ENCODE measurements around the gene NUP93.

NUP93 gene

DNA sequence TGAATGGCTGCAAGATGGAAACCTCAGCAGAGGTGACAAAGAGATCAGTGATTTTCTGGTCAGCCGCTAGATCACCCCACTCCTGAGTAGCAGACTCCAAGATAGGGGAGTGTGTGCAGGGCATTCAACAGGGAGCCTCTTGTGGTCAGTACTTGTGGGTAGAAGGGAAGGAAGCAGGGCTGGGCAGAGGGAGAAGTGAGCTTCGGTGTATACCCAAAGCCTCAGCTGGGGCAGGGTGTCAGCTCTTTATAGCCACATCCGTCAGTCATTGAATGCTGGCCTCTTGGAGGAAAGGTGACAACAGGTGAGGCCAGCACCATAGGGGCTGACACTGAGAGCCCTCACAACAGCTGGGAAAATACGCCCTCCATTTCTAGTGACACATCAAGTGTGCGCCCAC is 132.8 kb downstream of the NUP93 start:
- H3K36me3 ChIP-seq (ENCODE audit: low read length) = no peaks in the 10 kb centered on the region
- no peaks in the 10 kb centered on the region for H3K79me2 ChIP-seq (ENCODE audit: insufficient read depth, low read length)
- H3K27me3 ChIP-seq (ENCODE audit: low read length) = no peaks in the 10 kb centered on the region
- H3K9ac ChIP-seq (ENCODE audit: low read length) = no peak overlapping the region
- TF ChIP-seq EZH2phosphoT487 (conservative IDR thresholded peaks at IDR 0.05; ENCODE audit: low read length) (no peak), CTCF (IDR thresholded peaks at IDR 0.05; ENCODE audit: insufficient read depth, low read length, poor library complexity, severe bottlenecking) (no peak)
- no peaks in the 10 kb centered on the region for H3K9me2 ChIP-seq (replicated peaks; ENCODE audit: insufficient read depth, low read length)
- H2AFZ ChIP-seq (ENCODE audit: low read depth, low read length, severe bottlenecking) = no peak overlapping the region
- H3K27ac ChIP-seq (ENCODE audit: low read depth, low read length) = no peak overlapping the region
- no peaks in the 10 kb centered on the region for H4K20me1 ChIP-seq (ENCODE audit: low read depth, low read length)
- no peak overlapping the region for H3K4me2 ChIP-seq (ENCODE audit: low read depth, low read length, poor library complexity, severe bottlenecking)
- no peak overlapping the region for H3K4me3 ChIP-seq (ENCODE audit: insufficient read depth, low read length, poor library complexity, severe bottlenecking)
- no peaks in the 10 kb centered on the region for H3K9me3 ChIP-seq (ENCODE audit: insufficient read depth, low read length)
- no peaks in the 10 kb centered on the region for H3F3A ChIP-seq (ENCODE audit: insufficient read depth)

GRCh38 chr16:56864960-56865359 is 135.0 kb downstream of the NUP93 start, which contains the start of gene SLC12A3:
Gene SLC12A3, plus strand, starts transcription at chr16:56865207. Its CDS starts 29 bp downstream, at chr16:56865236.
- Histone ChIP-seq H3K27ac (ENCODE audit: low read depth, low read length) (no peak within 1 kb of the TSS), H3K9me2 (replicated peaks; ENCODE audit: insufficient read depth, low read length) (no peaks in the 10 kb centered on the region), H4K20me1 (ENCODE audit: low read depth, low read length) (no peaks in the 10 kb centered on the region), H3K4me2 (ENCODE audit: low read depth, low read length, poor library complexity, severe bottlenecking) (no peak within 1 kb of the TSS), H3K9ac (ENCODE audit: low read length) (no peak within 1 kb of the TSS), H3K36me3 (ENCODE audit: low read length) (no peaks in the 10 kb centered on the region), H3K9me3 (ENCODE audit: insufficient read depth, low read length) (no peaks in the 10 kb centered on the region), H3K27me3 (ENCODE audit: low read length) (no peaks in the 10 kb centered on the region), H3K4me3 (ENCODE audit: insufficient read depth, low read length, poor library complexity, severe bottlenecking) (no peak within 1 kb of the TSS), H3K79me2 (ENCODE audit: insufficient read depth, low read length) (no peaks in the 10 kb centered on the region), H3F3A (ENCODE audit: insufficient read depth) (no peaks in the 10 kb centered on the region), H2AFZ (ENCODE audit: low read depth, low read length, severe bottlenecking) (no peak within 1 kb of the TSS)
- no peak for TF ChIP-seq CTCF (IDR thresholded peaks at IDR 0.05; ENCODE audit: insufficient read depth, low read length, poor library complexity, severe bottlenecking)
- no peak for TF ChIP-seq EZH2phosphoT487 (conservative IDR thresholded peaks at IDR 0.05; ENCODE audit: low read length)

- Histone ChIP-seq H3K9me2 (replicated peaks; ENCODE audit: insufficient read depth, low read length) (no peaks in the 10 kb centered on the region), H3K27ac (ENCODE audit: low read depth, low read length) (no peak overlapping the region), H3F3A (ENCODE audit: insufficient read depth) (no peaks in the 10 kb centered on the region), H3K9me3 (ENCODE audit: insufficient read depth, low read length) (no peaks in the 10 kb centered on the region), H3K4me3 (ENCODE audit: insufficient read depth, low read length, poor library complexity, severe bottlenecking) (no peak overlapping the region), H3K79me2 (ENCODE audit: insufficient read depth, low read length) (no peaks in the 10 kb centered on the region), H3K36me3 (ENCODE audit: low read length) (no peaks in the 10 kb centered on the region), H4K20me1 (ENCODE audit: low read depth, low read length) (no peaks in the 10 kb centered on the region), H3K27me3 (ENCODE audit: low read length) (no peaks in the 10 kb centered on the region), H3K9ac (ENCODE audit: low read length) (no peak overlapping the region), H3K4me2 (ENCODE audit: low read depth, low read length, poor library complexity, severe bottlenecking) (no peak overlapping the region), H2AFZ (ENCODE audit: low read depth, low read length, severe bottlenecking) (no peak overlapping the region)
- TF ChIP-seq CTCF (IDR thresholded peaks at IDR 0.05; ENCODE audit: insufficient read depth, low read length, poor library complexity, severe bottlenecking) (no peak), EZH2phosphoT487 (conservative IDR thresholded peaks at IDR 0.05; ENCODE audit: low read length) (no peak)
Measured at GRCh38 chr16:56865394-56866062, 135.6 kb downstream of the NUP93 start.

Data from SU-DHL-6 (cell line).